IPS-18c (cell line): ENCODE results near the gene CXCL12.

Source experiments
- H3K4me3 ChIP-seq: 2 replicates; pipeline ENCODE4 v1.7.0; 2013; ENCODE audit warnings: low read depth, mild to moderate bottlenecking, low read length, moderate library complexity; ENCODE audit not compliant: insufficient read depth
- H3K9me3 ChIP-seq: one replicate; pipeline ENCODE4 v1.6.1; 2013; ENCODE audit warnings: mild to moderate bottlenecking, low read length, moderate library complexity; ENCODE audit not compliant: control insufficient read depth, insufficient read depth

The CXCL12 gene

DNA sequence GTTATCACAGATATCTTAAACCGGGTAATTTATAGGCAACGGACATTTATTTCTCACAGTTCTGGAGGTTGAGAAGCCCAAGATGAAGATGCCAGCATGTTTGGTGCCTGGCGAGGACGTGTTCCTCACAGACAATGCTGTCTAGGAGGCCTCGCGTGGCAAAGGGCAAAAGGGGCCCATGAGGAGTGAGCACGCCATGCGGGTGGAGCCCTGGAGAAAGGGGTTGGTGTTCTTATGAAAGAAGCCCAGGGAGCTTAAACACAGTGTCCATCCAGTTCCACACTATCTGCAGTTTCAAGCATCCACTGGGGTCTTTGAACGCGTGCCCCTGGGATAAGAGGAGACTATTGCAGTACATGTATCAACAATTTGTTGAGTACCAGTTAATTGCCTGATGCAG, 51.4 kb downstream of the CXCL12 start:
- Histone ChIP-seq H3K9me3 (no peaks in the 10 kb centered on the region), H3K4me3 (no peak overlapping the region)

DNA sequence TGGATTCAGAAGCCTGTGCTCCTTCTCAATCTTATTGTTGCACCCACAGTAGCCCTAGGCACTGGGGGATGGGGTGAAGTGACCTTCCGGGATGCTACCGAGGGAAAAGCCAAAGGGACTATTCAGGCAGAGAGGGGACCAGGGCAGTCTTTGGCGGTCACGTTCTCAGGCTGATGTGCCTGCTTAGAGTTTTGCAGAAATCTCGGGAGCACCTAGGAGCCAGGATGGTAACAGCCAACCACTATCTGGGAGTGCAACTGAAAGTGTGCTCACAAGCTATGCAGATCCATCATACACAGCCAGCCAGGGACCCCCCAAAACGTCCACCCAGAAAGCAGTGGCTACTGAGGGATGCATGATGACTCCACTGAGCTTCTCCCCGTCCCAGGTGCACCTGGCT, 52.4 kb downstream of the CXCL12 start:
- no peak overlapping the region for H3K4me3 ChIP-seq
- H3K9me3 ChIP-seq, result no peaks in the 10 kb centered on the region

DNA sequence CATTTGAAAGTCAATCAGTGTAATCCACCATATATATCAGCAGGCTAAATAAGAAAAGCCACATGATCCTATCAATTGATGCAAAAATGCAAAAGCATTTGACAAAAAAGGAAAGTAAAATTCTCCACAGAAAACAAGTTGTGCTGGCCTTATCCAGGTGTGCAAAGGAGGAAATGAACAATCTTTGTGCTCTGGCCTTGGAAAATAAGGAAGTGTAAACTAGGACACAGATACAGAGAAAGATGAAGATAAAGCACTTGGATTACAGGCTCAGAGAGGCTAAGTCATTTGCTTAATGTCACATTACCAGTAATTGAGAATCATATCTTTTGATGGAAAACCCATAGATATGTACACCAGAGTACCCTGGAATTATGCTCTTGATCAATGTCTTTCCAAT, 54.5 kb downstream of the CXCL12 start:
- H3K9me3 ChIP-seq, result no peaks in the 10 kb centered on the region

DNA sequence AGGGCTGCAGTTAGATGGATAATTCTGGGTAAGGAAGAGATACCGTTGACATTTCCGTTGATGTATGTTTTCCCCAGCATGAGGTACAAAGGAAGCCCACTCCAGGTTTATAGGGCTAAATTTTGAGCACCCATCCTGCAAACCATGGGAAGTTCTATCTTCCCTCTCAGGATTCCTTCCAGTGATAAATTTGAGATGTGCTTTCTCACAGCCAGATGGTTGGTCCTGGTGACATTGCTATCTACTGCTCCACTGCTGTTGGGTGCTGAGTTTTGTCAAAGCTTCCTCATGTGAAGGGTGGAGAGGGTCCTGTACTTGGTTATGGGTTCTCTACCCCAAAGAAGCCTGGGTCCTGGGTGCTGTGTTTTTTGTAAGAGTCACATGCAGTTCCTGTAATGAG, 57.4 kb downstream of the CXCL12 start:
- Histone ChIP-seq H3K9me3 (no peaks in the 10 kb centered on the region), H3K4me3 (no peak overlapping the region)

More for the DNA sequence above, 54.5 kb downstream of the CXCL12 start:
- no peak overlapping the region for H3K4me3 ChIP-seq
